Esophagus muscularis mucosa (tissue), 4 donors: ENCODE measurements around the gene MMP1.

Source experiments
- CTCF ChIP-seq, 3 experiments: fragments of 200-600 bp in 2 of 3; fragments of 450-650 bp in 1 of 3; sonication (generic) in 2 of 3; IDR thresholded peaks; one replicate each; pipeline ENCODE4 v1.5.1; 2017 to 2019; ENCODE audit warnings: antibody characterized with exemption in 3 of 3, mild to moderate bottlenecking in 2 of 3, moderate library complexity in 1 of 3
- EP300 ChIP-seq: sonication (generic); formaldehyde crosslinking; IDR thresholded peaks from one replicate; pipeline ENCODE4 v1.6.1; 2017; ENCODE audit warnings: antibody characterized with exemption
- POLR2A ChIP-seq: fragments of 450-650 bp; IDR thresholded peaks from one replicate; pipeline ENCODE4 v1.6.1; 2017; ENCODE audit warnings: antibody characterized with exemption, moderate library complexity, mild to moderate bottlenecking, low read depth

GRCh38 chr11:102840018-102840417 is 42.1 kb upstream of the MMP1 start:
- TF ChIP-seq EP300 (no peak), POLR2A (no peak), CTCF (IDR thresholded peaks at IDR 0.05) (no peak)
